Measurements from ENCODE around the gene NHS.

DNA sequence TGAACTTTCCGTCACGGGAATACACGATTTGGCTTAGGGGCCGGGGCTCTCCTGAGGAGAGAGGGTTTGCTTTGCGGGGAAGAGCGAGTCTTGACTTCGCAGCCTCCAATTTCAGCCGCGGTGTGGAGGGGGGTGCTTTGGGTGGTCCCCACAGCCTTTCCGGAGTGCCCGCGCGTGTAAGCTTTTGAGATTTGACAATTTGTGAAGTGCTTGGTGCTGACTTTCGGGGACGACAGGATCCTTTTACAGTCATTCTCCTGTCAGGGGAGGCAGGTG lies 362.6 kb downstream of the NHS start:
- TF ChIP-seq, protein P1, sequence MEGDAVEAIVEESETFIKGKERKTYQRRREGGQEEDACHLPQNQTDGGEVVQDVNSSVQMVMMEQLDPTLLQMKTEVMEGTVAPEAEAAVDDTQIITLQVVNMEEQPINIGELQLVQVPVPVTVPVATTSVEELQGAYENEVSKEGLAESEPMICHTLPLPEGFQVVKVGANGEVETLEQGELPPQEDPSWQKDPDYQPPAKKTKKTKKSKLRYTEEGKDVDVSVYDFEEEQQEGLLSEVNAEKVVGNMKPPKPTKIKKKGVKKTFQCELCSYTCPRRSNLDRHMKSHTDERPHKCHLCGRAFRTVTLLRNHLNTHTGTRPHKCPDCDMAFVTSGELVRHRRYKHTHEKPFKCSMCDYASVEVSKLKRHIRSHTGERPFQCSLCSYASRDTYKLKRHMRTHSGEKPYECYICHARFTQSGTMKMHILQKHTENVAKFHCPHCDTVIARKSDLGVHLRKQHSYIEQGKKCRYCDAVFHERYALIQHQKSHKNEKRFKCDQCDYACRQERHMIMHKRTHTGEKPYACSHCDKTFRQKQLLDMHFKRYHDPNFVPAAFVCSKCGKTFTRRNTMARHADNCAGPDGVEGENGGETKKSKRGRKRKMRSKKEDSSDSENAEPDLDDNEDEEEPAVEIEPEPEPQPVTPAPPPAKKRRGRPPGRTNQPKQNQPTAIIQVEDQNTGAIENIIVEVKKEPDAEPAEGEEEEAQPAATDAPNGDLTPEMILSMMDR (optimal IDR thresholded peaks at IDR 0.05 in 1 of 3, IDR thresholded peaks at IDR 0.05 in 1 of 3, conservative IDR thresholded peaks at IDR 0.05 in 1 of 3; ENCODE audit: extremely low read depth in 1 of 3, insufficient read depth in 2 of 3, low read length in 3 of 3): no peak
- TF ChIP-seq EZH2 (IDR thresholded peaks at IDR 0.05; ENCODE audit: low read length): no peak
